Testis (tissue), 3 donors: ENCODE data around the gene SEC62. TPM values are rescaled to one million over a fixed set of nuclear protein-coding genes. Genes with fewer than 3 reads are reported as not detected.

ENCODE experiments used
- DNase-seq: peaks from one replicate; pipeline ENCODE4 v3.0.0-alpha.2; 2019
- H3K27ac ChIP-seq, 2 donors: fragments of 200-600 bp; sonication (generic); one replicate each; pipeline ENCODE4 v1.5.1; 2019
- H3K27me3 ChIP-seq: fragments of 200-600 bp; sonication (generic); one replicate; pipeline ENCODE4 v1.5.1; 2019
- H3K36me3 ChIP-seq: fragments of 200-600 bp; sonication (generic); one replicate; pipeline ENCODE4 v1.5.1; 2017; ENCODE audit warnings: low read depth; ENCODE audit errors: missing control alignments
- H3K4me1 ChIP-seq: fragments of 200-600 bp; sonication (generic); one replicate; pipeline ENCODE4 v1.5.1; 2019
- H3K4me3 ChIP-seq, 2 donors: fragments of 200-600 bp; sonication (generic); one replicate each; pipeline ENCODE4 v1.5.1; 2017 to 2019
- H3K9me3 ChIP-seq: fragments of 200-600 bp; sonication (generic); one replicate; pipeline ENCODE4 v1.5.1; 2017
- POLR2A ChIP-seq: fragments of 450-650 bp; IDR thresholded peaks from one replicate; pipeline ENCODE4 v1.6.1; 2017; ENCODE audit warnings: antibody characterized with exemption, mild to moderate bottlenecking, moderate library complexity
- WGBS, 2 donors: methylation state at CpG; one replicate each; pipeline ENCODE4 v1.1.5; 2018; 5-methylcytosine and 5-hydroxymethylcytosine counted together
- intact Hi-C: fragments of 100-400 bp; cut with DNase I; formaldehyde crosslinking; loops from one replicate; pipeline ENCODE4 v1.15.1; 2023; ENCODE audit warnings: low total_unique reads
- polyA plus RNA-seq: library from polyadenylated mRNA; stranded (reverse); fragments of 350-450 nt; fragmentation: Illumina TruSeq; extraction: RNeasy Lipid Tissue Mini Kit (QIAGEN cat#74804); gene quantifications from one replicate; pipeline ENCODE4 v1.2.3, GENCODE V29; 2014; ENCODE audit warnings: low read depth, low replicate concordance; ENCODE audit not compliant: insufficient read depth
- total RNA-seq, 2 donors: library from RNA; depleted of rRNA; stranded (reverse); fragments of >200 nt; gene quantifications; one replicate each; pipeline ENCODE4 v1.2.3, GENCODE V29; 2016
- TF ChIP-seq, protein P1 (sequence below), 3 experiments: fragments of 450-650 bp in 2 of 3; fragments of 200-600 bp in 1 of 3; sonication (generic) in 1 of 3; IDR thresholded peaks; one replicate each; pipeline ENCODE4 v1.5.1; 2016 to 2019; ENCODE audit warnings: antibody characterized with exemption in 3 of 3, mild to moderate bottlenecking in 2 of 3, moderate library complexity in 1 of 3

SEC62 gene
- total and polyA plus RNA-seq, 3 donors from 2014 or later: 23.2 to 45.1 (median 44.7) TPM

DNA sequence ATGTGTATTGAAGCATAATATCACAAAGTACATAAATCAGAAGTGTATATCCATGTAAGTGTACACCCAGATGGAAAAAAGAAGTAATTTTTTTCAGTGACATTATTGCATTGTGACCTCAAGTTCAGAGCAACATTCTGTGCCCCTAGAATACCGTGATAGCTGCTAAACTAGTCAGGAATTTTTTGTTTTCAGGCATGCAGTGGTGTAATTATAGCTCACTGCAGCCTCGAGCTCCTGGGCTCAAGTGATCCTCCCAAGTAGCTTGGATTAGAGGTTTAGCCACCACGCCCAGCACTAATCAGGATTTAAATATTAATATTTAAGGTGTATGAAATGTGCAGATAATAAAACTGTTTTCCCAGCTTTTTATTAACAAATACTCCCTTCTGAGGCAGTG is 25.5 kb downstream of the SEC62 start:
- Histone ChIP-seq H3K9me3 (no peaks in the 10 kb centered on the region), H3K27me3 (no peaks in the 10 kb centered on the region), H3K4me3 (no peak overlapping the region), H3K27ac (no peak overlapping the region), H3K36me3 (no peaks in the 10 kb centered on the region), H3K4me1 (no peaks in the 10 kb centered on the region)
- TF ChIP-seq, protein P1, sequence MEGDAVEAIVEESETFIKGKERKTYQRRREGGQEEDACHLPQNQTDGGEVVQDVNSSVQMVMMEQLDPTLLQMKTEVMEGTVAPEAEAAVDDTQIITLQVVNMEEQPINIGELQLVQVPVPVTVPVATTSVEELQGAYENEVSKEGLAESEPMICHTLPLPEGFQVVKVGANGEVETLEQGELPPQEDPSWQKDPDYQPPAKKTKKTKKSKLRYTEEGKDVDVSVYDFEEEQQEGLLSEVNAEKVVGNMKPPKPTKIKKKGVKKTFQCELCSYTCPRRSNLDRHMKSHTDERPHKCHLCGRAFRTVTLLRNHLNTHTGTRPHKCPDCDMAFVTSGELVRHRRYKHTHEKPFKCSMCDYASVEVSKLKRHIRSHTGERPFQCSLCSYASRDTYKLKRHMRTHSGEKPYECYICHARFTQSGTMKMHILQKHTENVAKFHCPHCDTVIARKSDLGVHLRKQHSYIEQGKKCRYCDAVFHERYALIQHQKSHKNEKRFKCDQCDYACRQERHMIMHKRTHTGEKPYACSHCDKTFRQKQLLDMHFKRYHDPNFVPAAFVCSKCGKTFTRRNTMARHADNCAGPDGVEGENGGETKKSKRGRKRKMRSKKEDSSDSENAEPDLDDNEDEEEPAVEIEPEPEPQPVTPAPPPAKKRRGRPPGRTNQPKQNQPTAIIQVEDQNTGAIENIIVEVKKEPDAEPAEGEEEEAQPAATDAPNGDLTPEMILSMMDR (IDR thresholded peaks at IDR 0.05): no peak
- DNase-seq: no peak
- WGBS, 2 donors: 61 to 69% methylated on average over 3 of the region's 3 CpGs
- intact Hi-C loops: no loop called here

DNA sequence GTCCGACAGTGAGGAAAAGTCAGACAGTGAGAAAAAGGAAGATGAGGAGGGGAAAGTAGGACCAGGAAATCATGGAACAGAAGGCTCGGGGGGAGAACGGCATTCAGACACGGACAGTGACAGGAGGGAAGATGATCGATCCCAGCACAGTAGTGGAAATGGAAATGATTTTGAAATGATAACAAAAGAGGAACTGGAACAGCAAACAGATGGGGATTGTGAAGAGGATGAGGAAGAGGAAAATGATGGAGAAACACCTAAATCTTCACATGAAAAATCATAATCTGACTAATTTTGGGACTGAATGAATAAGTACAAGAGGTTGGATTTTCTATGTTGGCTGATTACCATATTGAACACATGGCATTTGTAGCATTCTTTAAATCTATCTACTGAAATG is 26.2 kb downstream of the SEC62 start:
- TF ChIP-seq POLR2A: no peak
- TF ChIP-seq, protein P1 (IDR thresholded peaks at IDR 0.05): no peak
- no peak overlapping the region for H3K27ac ChIP-seq
- no peak for DNase-seq
- no peaks in the 10 kb centered on the region for H3K27me3 ChIP-seq
- H3K4me3 ChIP-seq: no peak overlapping the region
- H3K4me1 ChIP-seq: no peaks in the 10 kb centered on the region
- WGBS, 2 donors: 87 to 88% methylated on average over 5 of the region's 5 CpGs
- intact Hi-C loops: no loop called here
- H3K9me3 ChIP-seq: no peaks in the 10 kb centered on the region
- no peaks in the 10 kb centered on the region for H3K36me3 ChIP-seq

DNA sequence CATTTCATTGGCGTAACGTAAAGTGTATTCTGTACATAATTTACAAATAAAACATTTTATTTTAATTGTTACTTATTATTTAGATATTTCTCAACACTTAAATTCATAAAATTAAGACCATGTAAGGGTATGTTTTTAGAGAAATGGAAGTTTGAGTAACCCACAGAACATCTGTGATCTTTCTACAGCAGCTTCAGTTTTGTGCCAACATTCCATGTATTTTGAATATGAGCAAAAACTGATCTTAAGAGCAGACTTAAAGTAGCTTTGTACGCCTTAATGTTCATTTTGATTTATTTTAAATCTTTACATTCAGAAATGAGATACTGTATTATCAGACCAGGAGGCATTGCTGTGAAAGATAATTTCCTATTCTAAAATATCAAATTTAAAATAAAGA is 27.2 kb downstream of the SEC62 start:
- Histone ChIP-seq H3K36me3 (no peaks in the 10 kb centered on the region), H3K9me3 (no peaks in the 10 kb centered on the region), H3K4me1 (no peaks in the 10 kb centered on the region), H3K27me3 (no peaks in the 10 kb centered on the region), H3K27ac (no peak overlapping the region), H3K4me3 (no peak overlapping the region)
- WGBS, 2 donors: 89 to 90% methylated on average over 3 of the region's 3 CpGs
- DNase-seq: no peak
- TF ChIP-seq, protein P1 (IDR thresholded peaks at IDR 0.05): no peak
- TF ChIP-seq POLR2A: no peak
- intact Hi-C loops: no loop called here

DNA sequence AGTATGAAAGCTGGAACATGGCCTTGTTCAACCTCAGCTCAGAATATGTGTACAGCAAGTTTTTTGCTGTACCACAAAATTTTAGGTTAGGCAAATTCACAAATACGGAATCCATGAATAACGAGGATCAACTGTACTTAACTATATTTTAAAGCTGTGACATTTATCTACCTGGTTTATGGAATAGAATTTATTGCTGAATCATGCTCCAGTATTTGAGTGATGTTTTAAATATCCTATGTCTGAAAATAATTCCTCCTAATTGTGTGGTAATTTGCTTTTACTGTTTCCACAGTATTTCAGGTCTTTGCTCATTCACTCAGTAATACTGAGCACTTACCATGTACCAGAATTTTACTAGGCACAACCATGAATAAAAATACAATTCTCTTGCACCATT is 29.5 kb downstream of the SEC62 start:
- Histone ChIP-seq H3K27me3 (no peaks in the 10 kb centered on the region), H3K27ac (no peak overlapping the region), H3K4me1 (no peaks in the 10 kb centered on the region), H3K9me3 (no peaks in the 10 kb centered on the region), H3K4me3 (no peak overlapping the region), H3K36me3 (no peaks in the 10 kb centered on the region)
- no peak for DNase-seq
- no peak for TF ChIP-seq POLR2A
- TF ChIP-seq, protein P1 (IDR thresholded peaks at IDR 0.05): no peak
- WGBS, 2 donors: 92% methylated on average over 2 of the region's 2 CpGs
- intact Hi-C loops: no loop called here

DNA sequence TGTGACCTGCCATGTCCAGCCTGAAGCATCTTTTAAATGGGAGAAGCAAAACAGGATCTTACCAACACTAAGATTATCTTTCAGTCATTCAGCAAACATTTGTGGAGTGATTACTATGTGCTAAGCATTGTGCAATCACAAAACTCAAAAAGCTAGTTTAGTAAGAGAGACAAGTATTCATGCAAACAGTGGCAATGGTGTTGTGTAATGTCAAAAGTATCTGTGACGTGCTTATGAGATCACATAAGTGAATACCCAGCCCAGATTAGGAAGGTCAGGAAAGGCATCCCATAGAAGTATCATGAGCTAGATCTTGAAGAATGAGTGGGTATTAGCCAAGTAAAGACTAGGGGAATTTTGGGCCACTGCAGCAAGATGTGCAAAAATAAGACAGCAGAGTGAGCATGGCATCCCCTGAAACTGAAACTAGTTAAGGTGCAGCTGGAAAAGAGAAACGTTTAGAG is 32.1 kb downstream of the SEC62 start:
- Histone ChIP-seq H3K27ac (no peak overlapping the region), H3K4me3 (no peak overlapping the region), H3K9me3 (no peaks in the 10 kb centered on the region), H3K27me3 (no peaks in the 10 kb centered on the region), H3K36me3 (no peaks in the 10 kb centered on the region), H3K4me1 (no peaks in the 10 kb centered on the region)
- WGBS, 2 donors: 58 to 70% methylated on average over 2 of the region's 2 CpGs
- intact Hi-C loops: no loop called here
- TF ChIP-seq POLR2A: no peak
- TF ChIP-seq, protein P1 (IDR thresholded peaks at IDR 0.05): no peak
- DNase-seq: no peak
